Measurements from ENCODE around the gene RNASE7.

RNASE7 gene

GRCh38 chr14:21026274-21026987 is 15.7 kb upstream of the RNASE7 start:
- ChIA-PET POLR2A (no interaction called here), CTCF (interaction anchor here (0.7 to 2.0 kb wide), 5 partner anchors 9 to 66 kb away, joined by 3 to 11 read pairs (median 4); no protein-coding TSS in a partner anchor)
- DNase-seq (ENCODE audit: extremely low spot score), result no peak
- TF ChIP-seq CTCF (IDR thresholded peaks at IDR 0.05; ENCODE audit: control extremely low read depth, extremely low read depth, low read depth, missing control alignments), result no peak

GRCh38 chr14:21026988-21027315 is 15.2 kb upstream of the RNASE7 start:
- ChIA-PET CTCF (interaction anchor here (1.6 to 2.0 kb wide), 3 partner anchors 12 to 66 kb away, joined by 4 to 11 read pairs (median 8); no protein-coding TSS in a partner anchor), POLR2A (no interaction called here)
- TF ChIP-seq CTCF (IDR thresholded peaks at IDR 0.05; ENCODE audit: control extremely low read depth, extremely low read depth, low read depth, missing control alignments), result no peak
- DNase-seq (ENCODE audit: extremely low spot score), result no peak

GRCh38 chr14:21029917-21030316 is 12.2 kb upstream of the RNASE7 start, which contains the start of gene TPPP2:
TPPP2 (plus strand) TSS chr14:21030217; CDS start chr14:21030582, 365 bp downstream.
- ChIA-PET CTCF (interaction anchor here (1.0 to 1.3 kb wide), 3 partner anchors 10 to 63 kb away, joined by 3 read pairs; no protein-coding TSS in a partner anchor), POLR2A (no interaction called here)
- DNase-seq (ENCODE audit: extremely low spot score), result no peak
- no peak for TF ChIP-seq CTCF (IDR thresholded peaks at IDR 0.05; ENCODE audit: control extremely low read depth, extremely low read depth, low read depth, missing control alignments)

- DNase-seq (ENCODE audit: extremely low spot score), result no peak
- no peak for TF ChIP-seq CTCF (IDR thresholded peaks at IDR 0.05; ENCODE audit: control extremely low read depth, extremely low read depth, low read depth, missing control alignments)
- ChIA-PET POLR2A (no interaction called here), CTCF (interaction anchor here (1.0 to 7.2 kb wide), 2 partner anchors 10 to 15 kb away, joined by 3 to 69 read pairs; no protein-coding TSS in a partner anchor)
These were observed 11.6 kb upstream of the RNASE7 start for GRCh38 chr14:21030531-21030930.

GRCh38 chr14:21032326-21033132 is 9.6 kb upstream of the RNASE7 start:
- no peak for TF ChIP-seq CTCF (IDR thresholded peaks at IDR 0.05; ENCODE audit: control extremely low read depth, extremely low read depth, low read depth, missing control alignments)
- POLR2A ChIA-PET, result no interaction called here
- CTCF ChIA-PET, result interaction anchor here (0.7 to 7.2 kb wide), 12 partner anchors 8 to 72 kb away, joined by 3 to 69 read pairs (median 4); no protein-coding TSS in a partner anchor

GRCh38 chr14:21033133-21033698 is 8.9 kb upstream of the RNASE7 start:
- TF ChIP-seq CTCF (IDR thresholded peaks at IDR 0.05; ENCODE audit: control extremely low read depth, extremely low read depth, low read depth, missing control alignments), result no peak
- CTCF ChIA-PET, result interaction anchor here (1.0 to 7.2 kb wide), 8 partner anchors 10 to 59 kb away, joined by 3 to 69 read pairs (median 5); no protein-coding TSS in a partner anchor
- POLR2A ChIA-PET, result no interaction called here
- no peak for DNase-seq (ENCODE audit: extremely low spot score)

More at GRCh38 chr14:21032326-21033132, 9.6 kb upstream of the RNASE7 start:
- DNase-seq (ENCODE audit: extremely low spot score), result no peak
